Germinal center (tissue), 1 donor: ENCODE results near the gene RAPGEF5.

Source experiments
- DNase-seq: peaks from one replicate; pipeline ENCODE4 v3.0.0; 2012; ENCODE audit warnings: mixed read lengths, low spot score

The RAPGEF5 gene

DNA sequence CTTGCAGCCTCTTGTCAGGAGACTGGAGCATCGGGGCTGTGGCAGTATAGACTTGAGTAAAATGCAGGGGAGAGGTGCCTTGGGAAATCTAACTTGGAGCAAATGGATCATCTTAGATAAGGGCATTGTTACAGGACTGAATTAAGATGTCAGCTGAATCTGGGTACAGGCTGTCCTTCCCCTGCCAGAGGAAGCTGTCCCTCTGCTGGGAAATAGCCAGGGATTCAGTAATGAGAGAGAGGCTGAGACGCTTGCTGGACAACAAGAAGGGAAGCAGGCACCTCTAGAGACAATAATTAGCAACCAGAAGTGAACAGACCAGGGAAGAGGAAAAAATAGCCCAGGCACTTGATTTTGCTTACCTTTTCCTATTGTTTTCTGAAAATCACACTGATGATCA, 20.7 kb upstream of the RAPGEF5 start:
- DNase-seq = no peak

DNA sequence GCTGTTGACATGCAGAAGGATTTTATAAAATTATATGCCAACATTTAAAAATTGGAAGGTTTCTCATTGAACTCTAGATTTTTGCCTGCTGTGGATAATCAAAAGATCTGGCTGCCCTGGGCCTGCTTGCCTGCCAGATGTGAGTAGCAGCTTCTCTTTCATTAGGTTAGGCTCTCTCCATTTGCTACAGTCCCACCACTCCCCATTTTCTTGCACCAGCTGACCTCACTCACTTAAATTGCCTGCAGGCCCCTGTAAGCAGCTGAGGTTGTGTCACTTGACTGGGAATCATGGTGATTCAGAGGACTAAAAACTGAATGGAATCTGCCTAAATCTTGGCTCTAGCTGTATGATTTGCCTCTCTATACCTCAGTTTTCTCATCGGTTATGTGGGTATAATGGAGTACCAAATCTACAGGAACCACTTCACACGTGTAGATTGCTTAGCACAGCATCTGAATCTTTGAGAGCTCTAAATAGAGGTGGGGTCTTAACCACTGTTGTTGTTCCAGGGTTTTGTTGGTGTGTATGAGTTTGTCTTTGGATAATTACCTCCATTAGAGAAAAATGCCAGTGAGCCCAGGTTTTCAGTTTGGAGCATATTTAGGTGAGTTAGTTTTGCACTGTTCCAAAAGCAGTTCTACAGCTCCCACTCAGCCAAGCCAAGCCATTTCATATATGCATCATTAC, 18.6 kb upstream of the RAPGEF5 start:
- DNase-seq = no peak

GRCh38 chr7:22373911-22374310, 17.0 kb upstream of the RAPGEF5 start:
- DNase-seq = no peak

GRCh38 chr7:22373388-22373787, 16.4 kb upstream of the RAPGEF5 start:
- no peak for DNase-seq

DNA sequence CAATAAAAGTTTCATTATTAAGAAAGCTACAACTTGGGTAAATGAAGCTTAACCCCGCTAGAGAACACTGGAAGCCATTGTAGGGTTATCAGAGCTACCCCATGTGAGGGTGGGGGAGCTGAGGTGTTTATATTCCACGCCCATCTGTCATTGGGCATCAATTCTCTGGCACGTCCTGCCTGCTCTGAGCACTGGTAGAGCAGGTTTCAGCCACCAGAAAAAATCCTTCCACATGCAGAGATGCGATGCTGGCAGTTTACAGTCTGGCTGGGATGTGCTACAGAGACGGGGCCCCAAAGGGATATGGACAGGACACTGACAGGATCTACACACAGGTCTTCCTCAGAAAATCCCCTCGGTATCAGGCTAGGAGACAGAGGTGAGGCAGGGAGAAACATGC, 15.9 kb upstream of the RAPGEF5 start:
- no peak for DNase-seq

DNA sequence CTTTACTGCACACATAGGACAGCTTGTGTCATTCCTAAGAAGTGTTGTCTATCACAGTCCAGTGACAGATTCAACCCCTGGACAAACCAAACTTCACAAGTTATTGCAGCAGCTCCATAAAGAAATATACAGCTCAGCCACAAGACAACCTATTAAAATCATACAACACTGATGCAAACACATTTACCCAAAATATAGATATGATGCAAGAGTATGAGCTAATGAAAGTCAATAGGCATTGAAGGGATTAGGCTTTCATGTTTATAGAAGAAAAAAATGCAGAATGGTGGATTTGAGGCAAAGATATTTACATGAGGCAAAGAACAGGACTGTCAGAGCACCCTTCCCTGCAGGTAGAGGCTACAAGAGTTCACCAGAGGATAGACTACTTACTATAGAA, 14.9 kb upstream of the RAPGEF5 start:
- DNase-seq = no peak

DNA sequence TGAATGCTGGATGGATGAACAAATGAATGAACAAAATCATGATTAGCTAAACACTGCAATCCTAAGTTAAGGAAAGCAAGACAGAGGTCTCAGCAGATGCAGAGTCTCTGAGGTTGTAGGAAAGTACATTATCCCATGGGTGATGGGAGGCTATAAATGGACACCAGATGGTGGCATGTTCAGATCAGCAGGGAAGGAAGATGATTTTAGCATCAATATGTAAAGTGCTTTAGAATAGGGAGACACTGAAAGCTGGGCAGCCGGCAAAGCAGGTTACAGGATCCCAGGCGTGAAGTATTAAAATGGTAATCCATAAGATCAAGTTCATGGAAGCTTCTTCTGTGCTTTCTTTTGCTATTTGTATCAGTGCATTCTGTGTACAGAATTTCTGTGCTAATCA, 7.9 kb upstream of the RAPGEF5 start:
- no peak for DNase-seq

GRCh38 chr7:22363756-22364422, 6.9 kb upstream of the RAPGEF5 start:
- DNase-seq = peak; percentile 72

DNA sequence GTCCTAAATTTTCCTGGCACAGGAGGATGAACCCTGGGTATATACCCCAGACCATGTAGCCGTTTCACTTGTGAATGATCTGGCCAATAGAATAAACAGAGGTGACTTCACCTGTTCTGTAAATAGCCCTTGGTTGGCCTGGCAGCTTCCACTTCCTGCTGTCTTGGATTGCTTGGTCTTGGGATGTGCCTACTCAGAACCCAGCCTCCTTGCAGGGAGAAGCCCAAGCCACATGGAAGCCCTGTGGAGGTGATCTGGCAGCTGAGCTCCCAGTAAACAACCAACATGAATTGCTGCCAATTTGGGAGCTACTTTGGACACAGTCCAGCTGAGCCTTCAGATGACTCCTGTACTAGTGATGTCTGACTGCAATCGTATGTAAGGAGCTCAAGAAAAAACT, 4.8 kb upstream of the RAPGEF5 start:
- no peak for DNase-seq

- DNase-seq = no peak
Measured at GRCh38 chr7:22361320-22361719, 4.4 kb upstream of the RAPGEF5 start.

GRCh38 chr7:22358820-22359697, 2.1 kb upstream of the RAPGEF5 start:
- no peak for DNase-seq

GRCh38 chr7:22357311-22358175, 589 bp upstream of the RAPGEF5 start:
- no peak for DNase-seq

DNA sequence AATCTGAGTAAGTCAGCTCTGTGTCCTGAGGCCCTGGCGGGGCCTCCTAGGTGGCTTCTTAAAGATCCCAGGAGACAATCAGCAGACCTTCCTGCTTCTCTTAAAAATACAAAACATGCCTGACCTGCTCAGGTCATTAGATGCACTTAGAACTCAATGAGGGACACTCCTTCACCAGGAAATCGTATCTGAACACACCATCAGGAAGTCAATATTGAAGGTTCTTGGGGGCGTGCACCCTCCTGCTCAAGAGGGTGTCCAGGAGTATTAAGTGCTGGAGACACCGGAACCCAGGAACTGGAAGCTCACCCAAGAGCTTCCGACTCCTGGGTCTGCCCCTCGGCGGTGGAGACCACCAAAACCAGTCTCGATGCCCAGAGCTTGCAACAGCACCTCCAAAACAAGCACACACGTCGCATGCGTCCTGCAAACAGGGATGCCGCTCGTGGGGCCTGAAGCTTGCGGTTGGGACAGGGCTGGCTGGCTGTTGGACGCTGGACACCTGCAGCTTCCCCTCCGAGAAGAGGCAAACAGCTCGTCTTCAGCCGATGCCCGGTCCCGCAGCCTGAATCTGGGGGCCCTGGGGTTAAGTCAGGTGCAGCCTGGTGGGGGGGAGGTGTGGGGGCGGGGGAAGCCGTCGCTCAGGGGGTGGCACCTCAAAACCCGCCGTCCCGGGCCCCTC, 803 bp downstream of the RAPGEF5 start:
- DNase-seq = peak; percentile 54

- no peak for DNase-seq
Measured at GRCh38 chr7:22355620-22356009, 1.3 kb downstream of the RAPGEF5 start.

GRCh38 chr7:22354462-22354861, 2.5 kb downstream of the RAPGEF5 start:
- no peak for DNase-seq

DNA sequence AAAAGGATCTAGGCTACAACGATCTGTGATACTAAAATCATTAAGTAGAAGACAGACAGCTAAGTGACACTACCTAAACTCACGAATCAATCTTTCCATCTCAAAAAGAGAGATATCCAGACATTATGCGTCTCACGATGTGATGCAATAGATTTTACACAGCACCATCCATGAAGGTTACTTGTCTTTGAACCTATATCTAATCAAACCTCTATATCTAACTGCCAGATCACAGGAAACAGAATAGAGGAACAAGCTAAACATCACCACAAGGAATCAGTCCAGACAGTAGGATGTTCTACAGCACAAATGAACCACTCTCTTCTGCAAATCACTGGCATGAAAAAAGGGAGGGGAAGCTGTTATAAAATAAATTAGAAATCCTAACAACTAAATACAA, 4.1 kb downstream of the RAPGEF5 start:
- no peak for DNase-seq

DNA sequence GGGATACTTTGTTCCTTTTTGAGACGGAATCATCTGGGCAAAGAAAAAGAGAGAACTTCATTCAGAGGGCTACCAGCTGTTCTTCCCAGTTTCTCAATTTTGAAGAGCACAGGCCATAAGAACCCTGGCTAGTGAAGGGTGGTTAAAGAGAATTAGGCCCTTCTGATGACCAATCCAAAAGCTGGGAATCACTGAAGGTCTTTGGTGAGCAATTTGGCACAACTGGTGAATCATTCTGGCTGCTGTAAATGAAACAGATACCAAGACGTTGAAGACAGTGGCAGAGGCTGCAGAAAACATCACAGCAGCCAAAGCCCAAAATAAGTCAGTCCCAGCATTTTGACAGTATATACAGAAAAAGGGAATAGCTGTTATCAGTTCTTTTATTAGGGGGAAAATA, 5.1 kb downstream of the RAPGEF5 start:
- no peak for DNase-seq

GRCh38 chr7:22351329-22351692, 5.6 kb downstream of the RAPGEF5 start:
- peak; percentile 46 for DNase-seq

- DNase-seq = no peak
Measured at GRCh38 chr7:22350466-22351328, 6.3 kb downstream of the RAPGEF5 start.

DNA sequence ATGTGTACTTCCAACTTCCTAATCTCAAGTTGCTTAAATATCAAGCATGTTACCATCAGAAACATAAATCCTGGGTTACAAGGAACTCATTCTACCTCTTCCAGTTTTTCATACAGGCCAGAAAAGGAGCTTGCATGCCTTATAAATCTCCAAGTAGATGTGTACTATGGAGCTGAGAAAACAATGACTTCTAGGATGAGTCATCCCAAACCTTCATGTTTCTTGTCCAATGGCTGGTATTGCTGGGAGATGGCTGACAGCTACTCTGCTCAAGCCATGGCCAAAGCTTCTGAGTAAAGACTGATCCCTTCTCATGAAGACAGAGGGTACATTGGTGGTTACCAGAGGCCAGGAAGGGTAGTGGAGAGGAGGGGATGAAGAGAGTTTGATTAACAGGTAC, 8.6 kb downstream of the RAPGEF5 start:
- no peak for DNase-seq
